ENCODE measurements around the gene AQP5.

AQP5 gene

DNA sequence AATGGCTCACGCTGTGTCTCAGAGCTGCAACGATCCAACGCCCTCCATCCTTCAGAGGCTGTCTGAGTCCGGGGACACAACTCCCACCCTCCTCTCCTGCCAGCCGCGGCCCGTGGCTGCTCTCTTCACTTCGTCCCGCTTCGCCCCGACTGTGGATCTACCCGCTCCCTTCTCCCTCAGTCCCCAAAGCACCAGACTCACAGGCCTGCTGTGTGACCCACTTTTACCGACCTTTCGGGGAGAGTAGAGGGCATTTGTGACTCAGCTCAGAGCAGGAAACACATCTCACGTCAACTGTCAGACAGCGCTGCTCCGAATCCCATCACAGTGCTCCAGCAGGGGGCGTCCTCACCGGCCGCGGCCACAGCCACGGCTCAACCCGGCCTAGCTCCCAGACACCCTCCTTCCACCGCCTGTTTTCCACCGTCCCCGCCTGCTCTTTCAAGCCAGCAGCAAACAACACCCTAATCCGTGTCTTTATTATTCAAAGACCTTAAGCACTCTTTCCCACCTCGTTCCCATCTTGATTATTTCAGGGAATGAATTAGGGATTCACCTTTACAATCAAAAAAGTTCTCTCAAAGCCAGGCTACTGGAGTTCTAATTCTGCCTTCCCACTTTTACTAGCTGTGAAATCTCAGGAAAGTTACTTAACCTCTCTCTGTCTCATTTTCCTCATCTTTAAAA is 16.1 kb upstream of the AQP5 start:
- DNase-seq (ENCODE audit: low read depth), result peak; percentile 83
- TF ChIP-seq, protein P1, sequence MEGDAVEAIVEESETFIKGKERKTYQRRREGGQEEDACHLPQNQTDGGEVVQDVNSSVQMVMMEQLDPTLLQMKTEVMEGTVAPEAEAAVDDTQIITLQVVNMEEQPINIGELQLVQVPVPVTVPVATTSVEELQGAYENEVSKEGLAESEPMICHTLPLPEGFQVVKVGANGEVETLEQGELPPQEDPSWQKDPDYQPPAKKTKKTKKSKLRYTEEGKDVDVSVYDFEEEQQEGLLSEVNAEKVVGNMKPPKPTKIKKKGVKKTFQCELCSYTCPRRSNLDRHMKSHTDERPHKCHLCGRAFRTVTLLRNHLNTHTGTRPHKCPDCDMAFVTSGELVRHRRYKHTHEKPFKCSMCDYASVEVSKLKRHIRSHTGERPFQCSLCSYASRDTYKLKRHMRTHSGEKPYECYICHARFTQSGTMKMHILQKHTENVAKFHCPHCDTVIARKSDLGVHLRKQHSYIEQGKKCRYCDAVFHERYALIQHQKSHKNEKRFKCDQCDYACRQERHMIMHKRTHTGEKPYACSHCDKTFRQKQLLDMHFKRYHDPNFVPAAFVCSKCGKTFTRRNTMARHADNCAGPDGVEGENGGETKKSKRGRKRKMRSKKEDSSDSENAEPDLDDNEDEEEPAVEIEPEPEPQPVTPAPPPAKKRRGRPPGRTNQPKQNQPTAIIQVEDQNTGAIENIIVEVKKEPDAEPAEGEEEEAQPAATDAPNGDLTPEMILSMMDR (conservative IDR thresholded peaks at IDR 0.05; ENCODE audit: low read depth, low read length), result peak; percentile 94
- peak overlapping the region; percentile 50 for H3K4me3 ChIP-seq (ENCODE audit: low read depth, low read length)

DNA sequence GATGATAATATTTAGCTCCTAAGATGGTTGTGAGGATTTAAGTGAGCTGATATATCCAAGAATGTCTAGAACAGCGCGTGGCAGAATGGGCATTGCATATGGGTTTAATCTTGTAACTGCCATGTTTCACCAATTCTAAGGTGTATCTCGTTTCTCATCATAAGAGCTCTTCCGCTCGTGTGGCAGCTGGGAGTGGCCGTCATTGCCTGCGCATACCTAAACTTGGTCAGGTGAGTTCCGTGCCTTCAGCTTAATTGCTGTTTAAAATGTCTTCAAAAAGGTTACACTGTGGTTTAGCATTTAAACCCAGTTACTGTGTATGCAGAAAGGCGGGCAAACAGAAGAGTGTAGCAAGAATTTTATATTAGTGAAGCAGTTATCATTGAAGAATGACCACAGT is 15.6 kb upstream of the AQP5 start:
- no peak overlapping the region for H3K4me3 ChIP-seq (ENCODE audit: low read depth, low read length)
- DNase-seq (ENCODE audit: low read depth), result no peak
- TF ChIP-seq, protein P1 (conservative IDR thresholded peaks at IDR 0.05; ENCODE audit: low read depth, low read length), result no peak

DNA sequence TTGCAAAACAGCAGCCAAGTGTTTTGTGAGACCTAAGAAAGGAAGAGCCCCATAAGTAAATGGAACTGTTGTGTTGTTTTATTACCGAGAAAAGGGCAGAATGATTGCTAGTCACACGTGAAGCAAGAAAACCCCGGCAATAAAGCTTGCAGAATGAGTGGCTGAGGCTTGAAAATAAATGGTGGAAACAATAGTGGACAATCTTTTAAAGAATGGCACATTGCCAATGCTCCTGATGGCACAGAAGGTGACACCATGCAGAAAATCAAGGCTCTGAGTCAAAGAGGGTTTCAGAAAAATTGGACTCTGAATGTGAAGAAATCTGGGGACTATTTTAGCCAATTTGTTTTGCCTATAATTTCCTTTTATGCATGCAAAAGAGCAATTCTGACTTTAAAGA is 15.2 kb upstream of the AQP5 start:
- TF ChIP-seq, protein P1 (conservative IDR thresholded peaks at IDR 0.05; ENCODE audit: low read depth, low read length), result no peak
- H3K4me3 ChIP-seq (ENCODE audit: low read depth, low read length), result no peak overlapping the region
- no peak for DNase-seq (ENCODE audit: low read depth)

DNA sequence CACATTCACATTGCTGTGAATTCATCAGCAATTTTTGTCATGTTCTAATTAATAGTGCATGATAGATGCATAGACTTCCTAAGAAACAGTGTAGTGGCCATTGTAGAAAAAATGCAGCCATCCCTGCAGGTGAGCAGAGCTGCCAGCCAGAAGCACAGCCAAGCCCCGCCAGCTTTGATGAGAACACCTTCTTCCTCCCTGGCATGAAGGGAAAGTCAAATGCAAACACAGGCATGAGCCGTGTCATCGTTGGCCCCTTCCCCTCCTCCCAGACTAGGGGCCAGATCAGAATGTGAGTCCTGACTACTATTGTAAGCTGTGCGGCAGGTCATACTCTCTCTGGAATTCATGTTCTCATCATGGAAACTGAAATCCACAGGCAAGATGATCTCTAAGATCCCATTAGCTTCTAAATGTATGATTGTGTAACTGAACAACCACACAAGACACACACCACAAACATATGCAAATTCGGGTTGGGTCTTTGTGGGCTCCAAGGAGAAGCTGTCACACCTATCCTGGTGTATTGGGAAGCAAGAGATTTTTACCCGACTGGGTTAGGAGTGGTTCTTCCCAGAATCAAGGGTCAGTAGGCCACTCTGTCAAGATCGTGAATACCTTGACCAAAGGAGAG is 14.0 kb upstream of the AQP5 start:
- TF ChIP-seq, protein P1 (conservative IDR thresholded peaks at IDR 0.05; ENCODE audit: low read depth, low read length), result no peak
- DNase-seq (ENCODE audit: low read depth), result no peak
- no peak overlapping the region for H3K4me3 ChIP-seq (ENCODE audit: low read depth, low read length)

DNA sequence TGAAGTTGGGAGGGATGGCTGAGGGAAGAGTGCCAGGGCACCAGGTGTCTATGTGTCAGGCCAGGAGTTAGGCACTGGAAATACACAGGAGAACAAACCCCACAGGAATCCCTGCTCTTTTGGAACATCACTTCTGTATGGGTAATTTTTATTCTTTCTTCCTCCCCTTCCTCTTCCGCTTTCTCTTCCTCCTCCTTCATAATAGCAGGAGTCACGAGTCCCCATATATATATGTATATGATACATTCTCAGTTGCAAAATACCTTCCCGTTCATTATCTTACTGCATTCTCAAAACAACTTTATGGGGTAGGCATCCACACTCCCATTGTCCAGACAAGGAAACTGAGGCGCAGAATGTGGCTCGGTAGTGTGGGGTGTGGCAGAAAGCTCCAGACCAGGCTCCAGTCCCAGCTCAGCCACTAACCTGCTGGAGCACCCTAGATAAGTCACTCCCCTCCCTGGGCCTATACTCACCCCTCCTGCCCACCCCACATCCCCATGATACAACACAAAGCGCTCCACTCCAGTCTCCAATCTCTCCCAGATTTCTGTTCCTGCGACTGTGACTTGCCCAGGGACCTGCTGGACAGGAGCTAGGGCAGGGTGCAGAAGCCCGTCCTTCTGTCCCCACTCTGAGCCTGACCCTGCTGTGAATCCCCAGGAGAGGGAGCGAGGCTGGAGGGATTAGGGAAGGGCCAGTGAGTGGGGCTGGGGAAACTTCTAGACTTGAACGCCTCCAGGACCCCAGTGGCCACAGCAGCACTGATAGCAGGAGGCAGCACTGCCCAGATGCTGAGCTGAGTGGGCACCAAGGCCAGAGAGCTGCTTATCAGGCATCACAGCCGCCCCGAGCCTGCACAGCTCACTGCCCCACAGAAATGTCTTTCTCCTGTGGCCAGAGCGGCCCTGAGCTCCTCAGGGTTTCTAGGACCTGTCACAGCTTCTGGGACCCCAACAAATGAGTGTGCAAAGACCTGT is 12.5 kb upstream of the AQP5 start:
- DNase-seq (ENCODE audit: low read depth), result no peak

DNA sequence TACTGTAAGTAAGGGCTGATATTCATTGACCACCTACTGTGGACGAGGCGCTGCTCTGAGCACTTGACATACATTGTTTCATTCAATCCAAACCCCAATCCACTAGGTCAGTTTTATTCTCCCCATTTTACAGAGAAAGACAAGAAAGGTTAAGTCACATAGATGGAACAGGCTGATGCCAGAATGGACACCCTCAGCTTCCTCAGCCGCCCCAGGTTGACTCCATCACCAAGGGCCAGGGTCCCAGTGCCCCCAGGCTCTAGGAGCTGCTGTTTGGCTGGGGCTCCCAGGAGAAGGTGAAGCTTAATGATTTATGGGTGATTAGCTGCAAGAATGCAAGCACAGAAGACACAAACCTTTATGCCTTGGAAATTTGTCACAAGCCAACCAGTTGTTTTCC is 11.8 kb upstream of the AQP5 start:
- no peak overlapping the region for H3K4me3 ChIP-seq (ENCODE audit: low read depth, low read length)
- no peak for DNase-seq (ENCODE audit: low read depth)
- TF ChIP-seq, protein P1 (conservative IDR thresholded peaks at IDR 0.05; ENCODE audit: low read depth, low read length), result no peak

More for the DNA sequence above, 12.5 kb upstream of the AQP5 start:
- H3K4me3 ChIP-seq (ENCODE audit: low read depth, low read length), result no peak overlapping the region
- TF ChIP-seq, protein P1 (conservative IDR thresholded peaks at IDR 0.05; ENCODE audit: low read depth, low read length), result no peak
